Transverse colon (tissue), 4 donors: ENCODE results near the gene FAM20C. TPM values are rescaled to one million over a fixed set of nuclear protein-coding genes. Genes with fewer than 3 reads are reported as not detected.
A peak's percentile ranks its signal among the peaks of the same experiment; 100 is the strongest.

Experiments
- DNase-seq: peaks from one replicate; pipeline ENCODE4 v3.0.0-alpha.2; 2019
- H3K27ac ChIP-seq, 4 donors: fragments of 200-600 bp; sonication (generic); 2 replicates each; pipeline ENCODE4 v1.5.1; 2016 to 2018; ENCODE audit warnings: inconsistent platforms in 4 of 4
- H3K27me3 ChIP-seq: fragments of 200-600 bp; sonication (generic); 2 replicates; pipeline ENCODE4 v1.5.1; 2017; ENCODE audit warnings: inconsistent platforms
- H3K36me3 ChIP-seq, 4 donors: fragments of 200-600 bp; sonication (generic); 2 replicates each; pipeline ENCODE4 v1.5.1; 2017 to 2019; ENCODE audit warnings: inconsistent platforms in 4 of 4
- H3K4me1 ChIP-seq, 4 donors: fragments of 200-600 bp; sonication (generic); 2 replicates each; pipeline ENCODE4 v1.5.1; 2017 to 2020; ENCODE audit warnings: inconsistent platforms in 4 of 4
- H3K4me3 ChIP-seq, 4 donors: fragments of 200-600 bp; sonication (generic); 1 replicate in 1 of 4; 2 replicates in 3 of 4; pipeline versions ENCODE4 v1.5.1 to v1.6.1; 2017 to 2019; ENCODE audit warnings: inconsistent platforms in 4 of 4
- H3K9me3 ChIP-seq, 2 donors: fragments of 200-600 bp; sonication (generic); 2 replicates each; pipeline ENCODE4 v1.5.1; 2017 to 2019; ENCODE audit warnings: inconsistent platforms in 2 of 2
- EP300 ChIP-seq: sonication (generic); formaldehyde crosslinking; IDR thresholded peaks from one replicate; pipeline ENCODE4 v1.6.1; 2017; ENCODE audit warnings: antibody characterized with exemption, low read depth
- POLR2A ChIP-seq: fragments of 450-650 bp; IDR thresholded peaks from one replicate; pipeline ENCODE4 v1.6.1; 2016; ENCODE audit warnings: antibody characterized with exemption, mild to moderate bottlenecking, moderate library complexity
- POLR2AphosphoS5 ChIP-seq, 3 donors: sonication (generic); formaldehyde crosslinking; IDR thresholded peaks; one replicate each; pipeline ENCODE4 v1.6.1; 2016; ENCODE audit warnings: antibody characterized with exemption in 3 of 3
- WGBS, 2 donors: methylation state at CpG; one replicate each; pipeline ENCODE4 v1.1.5; 2018; ENCODE audit warnings: low coverage in 1 of 2; 5-methylcytosine and 5-hydroxymethylcytosine counted together
- in situ Hi-C, 4 donors: fragments of 200-750 bp; cut with MboI; loops; one replicate each; pipeline versions ENCODE4 v1.15.0 to v1.15.1; 2017; ENCODE audit warnings: low sequenced_read_pairs in 3 of 4, low pct_ligation_motif_present in 1 of 4, low pct_unique_long_range_greater_than_20kb in 1 of 4
- intact Hi-C: fragments of 100-400 bp; cut with DNase I; formaldehyde crosslinking; loops from one replicate; pipeline ENCODE4 v1.15.1; 2023; ENCODE audit warnings: low total_unique reads
- total RNA-seq, 4 donors: library from RNA; depleted of rRNA; stranded (reverse); fragments of >200 nt; gene quantifications; one replicate each; pipeline ENCODE4 v1.1.0, GENCODE V29; 2016
- TF ChIP-seq, protein P1 (sequence below), 5 experiments: fragments of 200-600 bp in 3 of 5; fragments of 450-650 bp in 2 of 5; sonication (generic) in 3 of 5; IDR thresholded peaks; 1 replicate in 2 of 5; 2 replicates in 3 of 5; pipeline ENCODE4 v1.5.1; 2016 to 2017; ENCODE audit warnings: antibody characterized with exemption in 5 of 5, inconsistent platforms in 3 of 5, mild to moderate bottlenecking in 2 of 5, moderate library complexity in 1 of 5

FAM20C gene
- total RNA-seq, 4 donors from 2014 or later, result 10.5 to 62.3 (median 23.5) TPM

DNA sequence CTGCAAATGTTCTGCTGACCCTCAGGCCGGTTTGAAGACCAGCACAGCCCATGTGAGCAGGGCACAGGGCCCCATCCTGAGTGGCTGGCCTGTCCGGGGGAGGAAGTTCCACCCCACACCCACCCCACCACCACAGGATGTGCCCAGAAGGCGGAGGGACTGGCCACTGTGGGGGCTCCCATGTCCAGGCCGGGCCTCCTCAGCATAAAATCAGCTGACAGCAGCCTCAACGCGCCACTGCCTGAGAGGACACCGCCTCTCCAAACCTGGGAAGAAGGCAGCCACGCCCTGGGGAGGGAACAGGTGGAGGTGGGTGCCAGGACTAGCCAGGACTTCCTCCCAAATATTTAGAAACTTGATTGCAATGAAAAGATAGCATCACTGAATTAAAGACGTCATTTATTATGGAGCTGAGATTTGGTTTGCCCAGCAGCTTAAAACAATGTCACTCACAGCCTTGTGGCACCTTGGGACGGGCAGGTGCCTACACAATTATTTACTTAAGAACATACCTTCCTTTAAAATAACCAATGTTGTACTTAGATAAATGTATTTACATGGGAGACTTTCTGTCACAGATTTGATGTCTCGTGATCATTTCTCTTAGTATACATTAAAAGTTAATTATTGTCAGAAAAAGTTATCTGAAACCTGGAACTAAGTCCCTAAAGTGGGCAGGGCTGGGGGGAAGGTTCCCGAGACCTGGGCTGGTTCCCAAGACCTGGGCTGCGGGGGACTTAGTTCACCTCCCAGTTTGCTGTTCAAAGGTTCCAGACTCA, 27.3 kb upstream of the FAM20C start:
- H3K9me3 ChIP-seq, result no peaks in the 10 kb centered on the region
- peak; percentile 43 for DNase-seq
- WGBS, 2 donors, result 53 to 60% methylated on average over 2 to 13 of the region's 13 CpGs
- in situ Hi-C loops, result no loop called here
- TF ChIP-seq, protein P1, sequence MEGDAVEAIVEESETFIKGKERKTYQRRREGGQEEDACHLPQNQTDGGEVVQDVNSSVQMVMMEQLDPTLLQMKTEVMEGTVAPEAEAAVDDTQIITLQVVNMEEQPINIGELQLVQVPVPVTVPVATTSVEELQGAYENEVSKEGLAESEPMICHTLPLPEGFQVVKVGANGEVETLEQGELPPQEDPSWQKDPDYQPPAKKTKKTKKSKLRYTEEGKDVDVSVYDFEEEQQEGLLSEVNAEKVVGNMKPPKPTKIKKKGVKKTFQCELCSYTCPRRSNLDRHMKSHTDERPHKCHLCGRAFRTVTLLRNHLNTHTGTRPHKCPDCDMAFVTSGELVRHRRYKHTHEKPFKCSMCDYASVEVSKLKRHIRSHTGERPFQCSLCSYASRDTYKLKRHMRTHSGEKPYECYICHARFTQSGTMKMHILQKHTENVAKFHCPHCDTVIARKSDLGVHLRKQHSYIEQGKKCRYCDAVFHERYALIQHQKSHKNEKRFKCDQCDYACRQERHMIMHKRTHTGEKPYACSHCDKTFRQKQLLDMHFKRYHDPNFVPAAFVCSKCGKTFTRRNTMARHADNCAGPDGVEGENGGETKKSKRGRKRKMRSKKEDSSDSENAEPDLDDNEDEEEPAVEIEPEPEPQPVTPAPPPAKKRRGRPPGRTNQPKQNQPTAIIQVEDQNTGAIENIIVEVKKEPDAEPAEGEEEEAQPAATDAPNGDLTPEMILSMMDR (IDR thresholded peaks at IDR 0.05), result no peak
- no peak for TF ChIP-seq POLR2AphosphoS5 (IDR thresholded peaks at IDR 0.05)
- TF ChIP-seq EP300, result no peak
- no peak for TF ChIP-seq POLR2A
- H3K4me1 ChIP-seq, result peaks cover 8 to 30% (median 13%) of the 10 kb centered on the region in 4 donors
- no peak overlapping the region for H3K4me3 ChIP-seq
- no peaks in the 10 kb centered on the region for H3K36me3 ChIP-seq
- intact Hi-C loops, result loop anchor here (5.0 kb wide), 1 partner anchor 252 kb away; no protein-coding TSS in a partner anchor
- peaks cover 12% of the 10 kb centered on the region for H3K27me3 ChIP-seq
- peak overlapping the region in 2 of 4 donors; percentile 25 to 48 for H3K27ac ChIP-seq

GRCh38 chr7:165661-166337, 26.6 kb upstream of the FAM20C start:
- H3K9me3 ChIP-seq, result no peaks in the 10 kb centered on the region
- 29 to 35% methylated on average over 7 to 10 of the region's 10 CpGs for WGBS, 2 donors
- no peaks in the 10 kb centered on the region for H3K36me3 ChIP-seq
- H3K27me3 ChIP-seq, result peaks cover 12% of the 10 kb centered on the region
- TF ChIP-seq EP300 (no peak), POLR2A (no peak), POLR2AphosphoS5 (IDR thresholded peaks at IDR 0.05) (no peak)
- TF ChIP-seq, protein P1 (IDR thresholded peaks at IDR 0.05), result no peak
- no peak overlapping the region for H3K4me3 ChIP-seq
- H3K27ac ChIP-seq, result peak overlapping the region in 3 of 4 donors; percentile 29 to 57 (median 48)
- peaks cover 7 to 26% (median 13%) of the 10 kb centered on the region in 4 donors for H3K4me1 ChIP-seq
- no peak for DNase-seq
- intact Hi-C loops, result loop anchor here (5.0 kb wide), 1 partner anchor 252 kb away; no protein-coding TSS in a partner anchor
- in situ Hi-C loops, result no loop called here

- in situ Hi-C loops, result no loop called here
- H3K27ac ChIP-seq, result peak overlapping the region in 3 of 4 donors; percentile 20 to 57 (median 29)
- H3K27me3 ChIP-seq, result peaks cover 15% of the 10 kb centered on the region
- TF ChIP-seq POLR2AphosphoS5 (IDR thresholded peaks at IDR 0.05), result no peak
- no peak for TF ChIP-seq POLR2A
- TF ChIP-seq, protein P1 (IDR thresholded peaks at IDR 0.05), result no peak
- TF ChIP-seq EP300, result no peak
- no peaks in the 10 kb centered on the region for H3K9me3 ChIP-seq
- intact Hi-C loops, result loop anchor here (5.0 kb wide), 1 partner anchor 251 kb away; no protein-coding TSS in a partner anchor
- no peak for DNase-seq
- 4 to 51% methylated on average over 4 to 14 of the region's 18 CpGs for WGBS, 2 donors
- no peaks in the 10 kb centered on the region for H3K36me3 ChIP-seq
- H3K4me3 ChIP-seq, result no peak overlapping the region
- peaks cover 3 to 26% (median 13%) of the 10 kb centered on the region in 4 donors for H3K4me1 ChIP-seq
Observed at GRCh38 chr7:166338-167060, 25.9 kb upstream of the FAM20C start.
